Gastrocnemius medialis (tissue), 4 donors: ENCODE data around the gene DCAF11.

Source experiments
- POLR2A ChIP-seq, 2 donors: fragments of 450-650 bp; IDR thresholded peaks; one replicate each; pipeline ENCODE4 v1.6.1; 2017; ENCODE audit warnings: antibody characterized with exemption in 2 of 2, mild to moderate bottlenecking in 2 of 2, moderate library complexity in 2 of 2
- TF ChIP-seq, protein P1 (sequence below), 5 experiments: fragments of 450-650 bp in 3 of 5; fragments of 200-600 bp in 2 of 5; sonication (generic) in 2 of 5; IDR thresholded peaks in 4 of 5; conservative IDR thresholded peaks in 1 of 5; 1 replicate in 4 of 5; 2 replicates in 1 of 5; pipeline ENCODE4 v1.5.1; 2016 to 2019; ENCODE audit warnings: antibody characterized with exemption in 5 of 5, mild to moderate bottlenecking in 3 of 5, moderate library complexity in 3 of 5

- TF ChIP-seq, protein P1, sequence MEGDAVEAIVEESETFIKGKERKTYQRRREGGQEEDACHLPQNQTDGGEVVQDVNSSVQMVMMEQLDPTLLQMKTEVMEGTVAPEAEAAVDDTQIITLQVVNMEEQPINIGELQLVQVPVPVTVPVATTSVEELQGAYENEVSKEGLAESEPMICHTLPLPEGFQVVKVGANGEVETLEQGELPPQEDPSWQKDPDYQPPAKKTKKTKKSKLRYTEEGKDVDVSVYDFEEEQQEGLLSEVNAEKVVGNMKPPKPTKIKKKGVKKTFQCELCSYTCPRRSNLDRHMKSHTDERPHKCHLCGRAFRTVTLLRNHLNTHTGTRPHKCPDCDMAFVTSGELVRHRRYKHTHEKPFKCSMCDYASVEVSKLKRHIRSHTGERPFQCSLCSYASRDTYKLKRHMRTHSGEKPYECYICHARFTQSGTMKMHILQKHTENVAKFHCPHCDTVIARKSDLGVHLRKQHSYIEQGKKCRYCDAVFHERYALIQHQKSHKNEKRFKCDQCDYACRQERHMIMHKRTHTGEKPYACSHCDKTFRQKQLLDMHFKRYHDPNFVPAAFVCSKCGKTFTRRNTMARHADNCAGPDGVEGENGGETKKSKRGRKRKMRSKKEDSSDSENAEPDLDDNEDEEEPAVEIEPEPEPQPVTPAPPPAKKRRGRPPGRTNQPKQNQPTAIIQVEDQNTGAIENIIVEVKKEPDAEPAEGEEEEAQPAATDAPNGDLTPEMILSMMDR (IDR thresholded peaks at IDR 0.05 in 4 of 5, conservative IDR thresholded peaks at IDR 0.05 in 1 of 5), result no peak
- no peak for TF ChIP-seq POLR2A (IDR thresholded peaks at IDR 0.05)
Measured at GRCh38 chr14:24098927-24099813, 15.4 kb upstream of the DCAF11 start.
